HEK293 (cell line): ENCODE data around the gene RSPRY1.

Source experiments
- FEZF1 ChIP-seq: fragments of 450-650 bp; formaldehyde crosslinking; IDR thresholded peaks from 2 replicates; pipeline ENCODE4 v1.5.1; 2016; ENCODE audit warnings: missing biosample characterization, missing genetic modification characterization
- GFI1B ChIP-seq: fragments of 450-650 bp; formaldehyde crosslinking; IDR thresholded peaks from 2 replicates; pipeline ENCODE4 v1.5.1; 2016; ENCODE audit warnings: missing biosample characterization, missing genetic modification characterization
- OSR2 ChIP-seq: fragments of 450-650 bp; formaldehyde crosslinking; IDR thresholded peaks from 2 replicates; pipeline ENCODE4 v1.5.1; 2016; ENCODE audit warnings: missing biosample characterization, missing genetic modification characterization
- SETDB1 ChIP-seq: IDR thresholded peaks from one replicate; pipeline ENCODE4 v1.6.1; 2017; ENCODE audit warnings: mild to moderate bottlenecking, low read length, moderate library complexity, mixed read lengths; ENCODE audit not compliant: insufficient read length
- SP3 ChIP-seq: fragments of 450-650 bp; formaldehyde crosslinking; IDR thresholded peaks from 2 replicates; pipeline ENCODE4 v1.5.1; 2016; ENCODE audit warnings: missing biosample characterization, missing genetic modification characterization
- TCF7L2 ChIP-seq: IDR thresholded peaks from 2 replicates; pipeline ENCODE4 v1.6.1; 2011; ENCODE audit warnings: low read depth, mild to moderate bottlenecking, inconsistent platforms, low read length, moderate library complexity, borderline replicate concordance
- WT1 ChIP-seq: fragments of 450-650 bp; formaldehyde crosslinking; IDR thresholded peaks from 2 replicates; pipeline ENCODE4 v1.5.1; 2016; ENCODE audit warnings: missing biosample characterization, missing genetic modification characterization
- YY2 ChIP-seq: fragments of 450-650 bp; formaldehyde crosslinking; IDR thresholded peaks from 2 replicates; pipeline ENCODE4 v1.5.1; 2016; ENCODE audit warnings: missing biosample characterization, missing genetic modification characterization
- ZBTB48 ChIP-seq: fragments of 450-650 bp; formaldehyde crosslinking; IDR thresholded peaks from 2 replicates; pipeline ENCODE4 v1.5.1; 2016; ENCODE audit warnings: missing biosample characterization, missing genetic modification characterization
- ZBTB7A ChIP-seq: fragments of 450-650 bp; formaldehyde crosslinking; IDR thresholded peaks from 2 replicates; pipeline ENCODE4 v1.5.1; 2016; ENCODE audit warnings: low read depth, missing biosample characterization, missing genetic modification characterization
- ZFP41 ChIP-seq: fragments of 450-650 bp; formaldehyde crosslinking; IDR thresholded peaks from 2 replicates; pipeline ENCODE4 v1.5.1; 2016; ENCODE audit warnings: missing biosample characterization, missing genetic modification characterization, borderline replicate concordance
- ZNF138 ChIP-seq: fragments of 450-650 bp; formaldehyde crosslinking; IDR thresholded peaks from 2 replicates; pipeline ENCODE4 v1.5.1; 2016; ENCODE audit warnings: missing biosample characterization, missing genetic modification characterization, borderline replicate concordance
- ZNF140 ChIP-seq: fragments of 450-650 bp; formaldehyde crosslinking; IDR thresholded peaks from 2 replicates; pipeline ENCODE4 v1.5.1; 2016; ENCODE audit warnings: missing biosample characterization, missing genetic modification characterization
- ZNF157 ChIP-seq: fragments of 450-650 bp; formaldehyde crosslinking; IDR thresholded peaks from 2 replicates; pipeline ENCODE4 v1.5.1; 2016; ENCODE audit warnings: missing biosample characterization, missing genetic modification characterization
- ZNF184 ChIP-seq: fragments of 450-650 bp; IDR thresholded peaks from 2 replicates; pipeline ENCODE4 v1.5.1; 2018; ENCODE audit warnings: missing biosample characterization, mild to moderate bottlenecking, missing genetic modification characterization
- ZNF2 ChIP-seq: fragments of 450-650 bp; formaldehyde crosslinking; IDR thresholded peaks from 2 replicates; pipeline ENCODE4 v1.5.1; 2016; ENCODE audit warnings: missing biosample characterization, missing genetic modification characterization
- ZNF211 ChIP-seq: fragments of 450-650 bp; formaldehyde crosslinking; IDR thresholded peaks from 2 replicates; pipeline ENCODE4 v1.5.1; 2016; ENCODE audit warnings: low read depth, missing biosample characterization, missing genetic modification characterization
- ZNF223 ChIP-seq: fragments of 450-650 bp; formaldehyde crosslinking; IDR thresholded peaks from 2 replicates; pipeline ENCODE4 v1.5.1; 2016; ENCODE audit warnings: missing biosample characterization, missing genetic modification characterization
- ZNF24 ChIP-seq: fragments of 450-650 bp; formaldehyde crosslinking; IDR thresholded peaks from 2 replicates; pipeline ENCODE4 v1.5.1; 2016; ENCODE audit warnings: missing biosample characterization, missing genetic modification characterization
- ZNF324 ChIP-seq: fragments of 450-650 bp; formaldehyde crosslinking; IDR thresholded peaks from 2 replicates; pipeline ENCODE4 v1.5.1; 2016; ENCODE audit warnings: missing biosample characterization, missing genetic modification characterization
- ZNF341 ChIP-seq: fragments of 450-650 bp; formaldehyde crosslinking; IDR thresholded peaks from 2 replicates; pipeline ENCODE4; 2016; ENCODE audit warnings: low read depth, missing biosample characterization, missing genetic modification characterization
- ZNF404 ChIP-seq: fragments of 450-650 bp; formaldehyde crosslinking; IDR thresholded peaks from 2 replicates; pipeline ENCODE4 v1.5.1; 2017; ENCODE audit warnings: missing biosample characterization, missing genetic modification characterization
- ZNF521 ChIP-seq: fragments of 450-650 bp; formaldehyde crosslinking; IDR thresholded peaks from 2 replicates; pipeline ENCODE4 v1.5.1; 2017; ENCODE audit warnings: missing biosample characterization, mild to moderate bottlenecking, missing genetic modification characterization
- ZNF600 ChIP-seq: fragments of 450-650 bp; formaldehyde crosslinking; IDR thresholded peaks from 2 replicates; pipeline ENCODE4 v1.5.1; 2016; ENCODE audit warnings: missing biosample characterization, missing genetic modification characterization
- ZNF610 ChIP-seq: fragments of 450-650 bp; formaldehyde crosslinking; IDR thresholded peaks from 2 replicates; pipeline ENCODE4 v1.5.1; 2016; ENCODE audit warnings: missing biosample characterization, missing genetic modification characterization, borderline replicate concordance
- ZNF623 ChIP-seq: fragments of 450-650 bp; formaldehyde crosslinking; IDR thresholded peaks from 2 replicates; pipeline ENCODE4 v1.5.1; 2016; ENCODE audit warnings: missing biosample characterization, missing genetic modification characterization
- ZNF664 ChIP-seq: fragments of 450-650 bp; formaldehyde crosslinking; IDR thresholded peaks from 2 replicates; pipeline ENCODE4 v1.5.1; 2016; ENCODE audit warnings: missing biosample characterization, missing genetic modification characterization
- ZNF792 ChIP-seq: fragments of 450-650 bp; formaldehyde crosslinking; IDR thresholded peaks from 2 replicates; pipeline ENCODE4 v1.5.1; 2016; ENCODE audit warnings: missing biosample characterization, missing genetic modification characterization
- ZNF837 ChIP-seq: fragments of 450-650 bp; formaldehyde crosslinking; IDR thresholded peaks from 2 replicates; pipeline ENCODE4 v1.5.1; 2016; ENCODE audit warnings: missing biosample characterization, missing genetic modification characterization
- TF ChIP-seq, protein P1 (sequence below): fragments of 450-650 bp; formaldehyde crosslinking; IDR thresholded peaks from 2 replicates; pipeline ENCODE4 v1.5.1; 2017; ENCODE audit warnings: missing biosample characterization, mild to moderate bottlenecking, missing genetic modification characterization, moderate library complexity
- TF ChIP-seq, protein P2 (sequence below): fragments of 450-650 bp; formaldehyde crosslinking; IDR thresholded peaks from 2 replicates; pipeline ENCODE4 v1.5.1; 2016; ENCODE audit warnings: missing biosample characterization, missing genetic modification characterization, low read depth
- TF ChIP-seq, protein P3 (sequence below): fragments of 450-650 bp; formaldehyde crosslinking; IDR thresholded peaks from 2 replicates; pipeline ENCODE4 v1.5.1; 2016; ENCODE audit warnings: missing biosample characterization, missing genetic modification characterization, borderline replicate concordance
- TF ChIP-seq, protein P4 (sequence below): fragments of 450-650 bp; formaldehyde crosslinking; IDR thresholded peaks from 2 replicates; pipeline ENCODE4 v1.5.1; 2016; ENCODE audit warnings: missing biosample characterization, missing genetic modification characterization

Gene RSPRY1

DNA sequence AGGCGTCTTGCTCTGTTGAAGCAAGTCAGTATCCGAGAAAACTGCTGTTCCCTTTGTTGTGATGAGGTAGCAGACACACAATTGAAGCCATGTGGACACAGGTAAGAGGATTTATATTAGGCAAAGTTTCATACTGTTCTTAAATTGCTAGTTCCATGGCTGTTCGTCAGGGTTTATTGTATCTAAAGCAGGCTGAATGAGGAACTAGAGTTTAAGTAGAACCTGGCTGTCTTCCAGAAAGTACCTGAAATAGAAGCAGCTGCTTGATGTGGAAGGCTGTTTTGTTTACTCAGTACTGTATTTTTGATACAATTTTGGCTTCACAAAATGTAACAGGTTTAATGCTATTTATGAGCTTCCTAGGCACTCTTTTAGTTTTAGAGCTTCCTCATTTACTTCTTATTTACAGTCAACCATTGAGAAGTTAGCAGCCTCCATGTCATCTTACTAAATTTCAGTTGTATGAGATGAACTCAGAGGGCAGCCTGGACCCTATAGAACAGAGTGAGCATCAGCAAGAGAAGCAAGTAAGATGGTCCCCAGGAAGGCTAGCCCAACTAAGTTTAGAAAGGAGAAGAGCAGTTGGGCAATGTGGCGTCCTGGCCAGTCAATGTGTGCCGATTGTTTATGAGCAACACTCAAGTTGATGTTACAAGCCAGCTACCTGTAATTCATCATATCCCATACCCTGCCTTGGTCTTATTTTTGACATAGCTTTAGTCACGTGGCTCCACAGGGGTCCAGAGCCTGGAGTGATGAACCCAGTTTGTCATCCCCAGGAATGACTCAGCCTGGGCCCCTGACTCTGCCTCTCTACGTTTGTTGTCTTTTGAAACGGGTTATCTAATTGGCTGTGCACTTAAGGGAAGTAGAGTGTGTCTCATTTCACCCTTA is 49.2 kb downstream of the RSPRY1 start (continued):
- TF ChIP-seq, protein P1, sequence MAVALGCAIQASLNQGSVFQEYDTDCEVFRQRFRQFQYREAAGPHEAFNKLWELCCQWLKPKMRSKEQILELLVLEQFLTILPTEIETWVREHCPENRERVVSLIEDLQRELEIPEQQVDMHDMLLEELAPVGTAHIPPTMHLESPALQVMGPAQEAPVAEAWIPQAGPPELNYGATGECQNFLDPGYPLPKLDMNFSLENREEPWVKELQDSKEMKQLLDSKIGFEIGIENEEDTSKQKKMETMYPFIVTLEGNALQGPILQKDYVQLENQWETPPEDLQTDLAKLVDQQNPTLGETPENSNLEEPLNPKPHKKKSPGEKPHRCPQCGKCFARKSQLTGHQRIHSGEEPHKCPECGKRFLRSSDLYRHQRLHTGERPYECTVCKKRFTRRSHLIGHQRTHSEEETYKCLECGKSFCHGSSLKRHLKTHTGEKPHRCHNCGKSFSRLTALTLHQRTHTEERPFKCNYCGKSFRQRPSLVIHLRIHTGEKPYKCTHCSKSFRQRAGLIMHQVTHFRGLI: peak; percentile 85
- TF ChIP-seq, protein P2, sequence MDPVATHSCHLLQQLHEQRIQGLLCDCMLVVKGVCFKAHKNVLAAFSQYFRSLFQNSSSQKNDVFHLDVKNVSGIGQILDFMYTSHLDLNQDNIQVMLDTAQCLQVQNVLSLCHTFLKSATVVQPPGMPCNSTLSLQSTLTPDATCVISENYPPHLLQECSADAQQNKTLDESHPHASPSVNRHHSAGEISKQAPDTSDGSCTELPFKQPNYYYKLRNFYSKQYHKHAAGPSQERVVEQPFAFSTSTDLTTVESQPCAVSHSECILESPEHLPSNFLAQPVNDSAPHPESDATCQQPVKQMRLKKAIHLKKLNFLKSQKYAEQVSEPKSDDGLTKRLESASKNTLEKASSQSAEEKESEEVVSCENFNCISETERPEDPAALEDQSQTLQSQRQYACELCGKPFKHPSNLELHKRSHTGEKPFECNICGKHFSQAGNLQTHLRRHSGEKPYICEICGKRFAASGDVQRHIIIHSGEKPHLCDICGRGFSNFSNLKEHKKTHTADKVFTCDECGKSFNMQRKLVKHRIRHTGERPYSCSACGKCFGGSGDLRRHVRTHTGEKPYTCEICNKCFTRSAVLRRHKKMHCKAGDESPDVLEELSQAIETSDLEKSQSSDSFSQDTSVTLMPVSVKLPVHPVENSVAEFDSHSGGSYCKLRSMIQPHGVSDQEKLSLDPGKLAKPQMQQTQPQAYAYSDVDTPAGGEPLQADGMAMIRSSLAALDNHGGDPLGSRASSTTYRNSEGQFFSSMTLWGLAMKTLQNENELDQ (tag by site-specific recombination): no peak
- TF ChIP-seq ZNF223 (tag by site-specific recombination): no peak
- TF ChIP-seq ZNF404 (tag by site-specific recombination): no peak
- no peak for TF ChIP-seq ZNF792 (tag by site-specific recombination)
- TF ChIP-seq SETDB1: no peak
- peak; percentile 67 for TF ChIP-seq FEZF1 (tag by site-specific recombination)
- no peak for TF ChIP-seq TCF7L2
- peak; percentile 63; the same call in 1 of the 2 replicates for TF ChIP-seq OSR2 (tag by site-specific recombination)
- TF ChIP-seq ZNF610: no peak
- no peak for TF ChIP-seq ZFP41
- peak; percentile 57; the same call in 1 of the 2 replicates for TF ChIP-seq ZBTB48 (tag by site-specific recombination)
- no peak for TF ChIP-seq ZNF600 (tag by site-specific recombination)
- TF ChIP-seq ZNF184 (tag by site-specific recombination): no peak
- TF ChIP-seq, protein P3, sequence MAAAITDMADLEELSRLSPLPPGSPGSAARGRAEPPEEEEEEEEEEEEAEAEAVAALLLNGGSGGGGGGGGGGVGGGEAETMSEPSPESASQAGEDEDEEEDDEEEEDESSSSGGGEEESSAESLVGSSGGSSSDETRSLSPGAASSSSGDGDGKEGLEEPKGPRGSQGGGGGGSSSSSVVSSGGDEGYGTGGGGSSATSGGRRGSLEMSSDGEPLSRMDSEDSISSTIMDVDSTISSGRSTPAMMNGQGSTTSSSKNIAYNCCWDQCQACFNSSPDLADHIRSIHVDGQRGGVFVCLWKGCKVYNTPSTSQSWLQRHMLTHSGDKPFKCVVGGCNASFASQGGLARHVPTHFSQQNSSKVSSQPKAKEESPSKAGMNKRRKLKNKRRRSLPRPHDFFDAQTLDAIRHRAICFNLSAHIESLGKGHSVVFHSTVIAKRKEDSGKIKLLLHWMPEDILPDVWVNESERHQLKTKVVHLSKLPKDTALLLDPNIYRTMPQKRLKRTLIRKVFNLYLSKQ (tag by site-specific recombination): no peak
- 0 out of 2 replicates have a peak, but pooled peaks have one; percentile 58 for TF ChIP-seq ZNF24 (tag by site-specific recombination)
- TF ChIP-seq SP3 (tag by site-specific recombination): no peak
- no peak for TF ChIP-seq ZNF211 (tag by site-specific recombination)
- TF ChIP-seq GFI1B (tag by site-specific recombination): no peak
- no peak for TF ChIP-seq ZNF157 (tag by site-specific recombination)
- TF ChIP-seq, protein P4, sequence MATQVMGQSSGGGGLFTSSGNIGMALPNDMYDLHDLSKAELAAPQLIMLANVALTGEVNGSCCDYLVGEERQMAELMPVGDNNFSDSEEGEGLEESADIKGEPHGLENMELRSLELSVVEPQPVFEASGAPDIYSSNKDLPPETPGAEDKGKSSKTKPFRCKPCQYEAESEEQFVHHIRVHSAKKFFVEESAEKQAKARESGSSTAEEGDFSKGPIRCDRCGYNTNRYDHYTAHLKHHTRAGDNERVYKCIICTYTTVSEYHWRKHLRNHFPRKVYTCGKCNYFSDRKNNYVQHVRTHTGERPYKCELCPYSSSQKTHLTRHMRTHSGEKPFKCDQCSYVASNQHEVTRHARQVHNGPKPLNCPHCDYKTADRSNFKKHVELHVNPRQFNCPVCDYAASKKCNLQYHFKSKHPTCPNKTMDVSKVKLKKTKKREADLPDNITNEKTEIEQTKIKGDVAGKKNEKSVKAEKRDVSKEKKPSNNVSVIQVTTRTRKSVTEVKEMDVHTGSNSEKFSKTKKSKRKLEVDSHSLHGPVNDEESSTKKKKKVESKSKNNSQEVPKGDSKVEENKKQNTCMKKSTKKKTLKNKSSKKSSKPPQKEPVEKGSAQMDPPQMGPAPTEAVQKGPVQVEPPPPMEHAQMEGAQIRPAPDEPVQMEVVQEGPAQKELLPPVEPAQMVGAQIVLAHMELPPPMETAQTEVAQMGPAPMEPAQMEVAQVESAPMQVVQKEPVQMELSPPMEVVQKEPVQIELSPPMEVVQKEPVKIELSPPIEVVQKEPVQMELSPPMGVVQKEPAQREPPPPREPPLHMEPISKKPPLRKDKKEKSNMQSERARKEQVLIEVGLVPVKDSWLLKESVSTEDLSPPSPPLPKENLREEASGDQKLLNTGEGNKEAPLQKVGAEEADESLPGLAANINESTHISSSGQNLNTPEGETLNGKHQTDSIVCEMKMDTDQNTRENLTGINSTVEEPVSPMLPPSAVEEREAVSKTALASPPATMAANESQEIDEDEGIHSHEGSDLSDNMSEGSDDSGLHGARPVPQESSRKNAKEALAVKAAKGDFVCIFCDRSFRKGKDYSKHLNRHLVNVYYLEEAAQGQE: no peak
- no peak for TF ChIP-seq ZNF837 (tag by site-specific recombination)
- no peak for TF ChIP-seq ZNF623 (tag by site-specific recombination)
- TF ChIP-seq WT1 (tag by site-specific recombination): no peak
- TF ChIP-seq ZNF521: no peak
- TF ChIP-seq ZNF664 (tag by site-specific recombination): no peak
- TF ChIP-seq ZNF324 (tag by site-specific recombination): 0 out of 2 replicates have a peak, but pooled peaks have one; percentile 26
- no peak for TF ChIP-seq ZNF341 (tag by site-specific recombination)
- TF ChIP-seq ZBTB7A (tag by site-specific recombination): no peak
- TF ChIP-seq ZNF2: no peak
- TF ChIP-seq ZNF138 (tag by site-specific recombination): no peak
- no peak for TF ChIP-seq ZNF140 (tag by site-specific recombination)
- TF ChIP-seq YY2 (tag by site-specific recombination): no peak
